Pancreas (tissue), 10 donors: ENCODE data around the gene TRNAU1AP. TPM values are rescaled to one million over a fixed set of nuclear protein-coding genes. Genes with fewer than 3 reads are reported as not detected.
A peak's percentile ranks its signal among the peaks of the same experiment; 100 is the strongest.

Source experiments
- ATAC-seq, 4 donors: fragments of 200-7000 bp; cut with Tn5 transposase; one replicate each; pipeline versions ENCODE4 v1.8.0 to v1.9.1; 2020; ENCODE audit warnings: mild to moderate bottlenecking in 4 of 4, moderate library complexity in 4 of 4
- DNase-seq, 6 donors: peaks; one replicate each; pipeline ENCODE4 v3.0.0-alpha.2; 2020
- FAIRE-seq: peaks from 2 replicates; lab custom pipeline; 2012; peaks lifted over from hg19 to GRCh38; lab: Jason Lieb, UNC
- H3K27ac ChIP-seq, 4 donors: fragments of 200-600 bp; sonication (generic); 1 replicate in 3 of 4; 2 replicates in 1 of 4; pipeline versions ENCODE4 v1.5.0 to v1.8.0; 2020
- H3K27me3 ChIP-seq, 4 donors: fragments of 200-600 bp; one replicate each; pipeline ENCODE4 v1.8.0; 2021
- H3K36me3 ChIP-seq, 3 donors: fragments of 200-600 bp; sonication (generic) in 1 of 3; one replicate each; pipeline versions ENCODE4 v1.5.0 to v1.8.0; 2020 to 2021
- H3K4me1 ChIP-seq, 3 donors: fragments of 200-600 bp; one replicate each; pipeline ENCODE4 v1.8.0; 2021
- H3K4me3 ChIP-seq, 4 donors: fragments of 200-600 bp; sonication (generic) in 2 of 4; one replicate each; pipeline versions ENCODE4 v1.5.0 to v1.8.0; 2020 to 2021
- H3K9me3 ChIP-seq, 4 donors: fragments of 200-600 bp; one replicate each; pipeline ENCODE4 v1.8.0; 2021
- WGBS, 2 donors: extraction: QIAGEN DNeasy Blood & Tissue Kit; methylation state at CpG; one replicate each; pipeline ENCODE4 v1.1.7; 2013; 5-methylcytosine and 5-hydroxymethylcytosine counted together
- intact Hi-C, 3 donors: fragments of 100-400 bp; cut with DNase I; formaldehyde crosslinking; loops; one replicate each; pipeline versions ENCODE4 v1.11.1 to v1.14.2; 2022
- polyA plus RNA-seq, 2 donors: library from polyadenylated mRNA; stranded (reverse); fragments of 200-250 nt; gene quantifications; one replicate each; pipeline ENCODE4 v1.2.3, GENCODE V29; 2013
- total RNA-seq, 6 donors: library from RNA; stranded (reverse); fragmentation: NEBNext Ultra II Directional in 4 of 6; extraction: Animal tissue kit (Norgen Biotek cat#: 25700) in 4 of 6; gene quantifications; one replicate each; pipeline versions ENCODE4 v1.2.1 to v1.2.4, GENCODE V29; 2021 to 2023
- TF ChIP-seq, protein P1 (sequence below), 4 donors: fragments of 200-600 bp; sonication (generic) in 3 of 4; IDR thresholded peaks; one replicate each; pipeline versions ENCODE4 v1.5.0 to v1.8.0; 2021; ENCODE audit warnings: antibody characterized with exemption in 4 of 4
- donor health status: healthy with polysubstance abuse.
- donor health status: DM: no; HTN: no; CAD: no; lungs with moderate emphysema.
- donor health status: DM: no; HTN: no; CAD: no.
- donor health status: control.
- donor health status: control.
- donor health status: Bipolar disorder and iron deficiency.
- donor health status: DM: yes; HTN: yes; CAD: no.
- donor health status: DM: no; HTN: no; CAD: no.
- donor health status: DM: no; HTN: no; CAD: no.
- donor health status: DM: yes; HTN: yes; CAD: no.

The TRNAU1AP gene
- total and polyA plus RNA-seq, 8 donors, result 5.5 to 17.8 (median 10.5) TPM

- ATAC-seq, result no peak
- H3K9me3 ChIP-seq, result no peaks in the 10 kb centered on the region
- H3K36me3 ChIP-seq, result peaks cover 0 to 30% (median 16%) of the 10 kb centered on the region in 3 donors
- no peak for DNase-seq
- H3K27me3 ChIP-seq, result no peaks in the 10 kb centered on the region
- intact Hi-C loops, result no loop called here
- no peak for FAIRE-seq
- peak overlapping the region in 3 of 4 donors; percentile 1 to 87 (median 80) for H3K27ac ChIP-seq
- 6 to 8% methylated on average over 10 to 11 of the region's 11 CpGs for WGBS, 2 donors
- TF ChIP-seq, protein P1, sequence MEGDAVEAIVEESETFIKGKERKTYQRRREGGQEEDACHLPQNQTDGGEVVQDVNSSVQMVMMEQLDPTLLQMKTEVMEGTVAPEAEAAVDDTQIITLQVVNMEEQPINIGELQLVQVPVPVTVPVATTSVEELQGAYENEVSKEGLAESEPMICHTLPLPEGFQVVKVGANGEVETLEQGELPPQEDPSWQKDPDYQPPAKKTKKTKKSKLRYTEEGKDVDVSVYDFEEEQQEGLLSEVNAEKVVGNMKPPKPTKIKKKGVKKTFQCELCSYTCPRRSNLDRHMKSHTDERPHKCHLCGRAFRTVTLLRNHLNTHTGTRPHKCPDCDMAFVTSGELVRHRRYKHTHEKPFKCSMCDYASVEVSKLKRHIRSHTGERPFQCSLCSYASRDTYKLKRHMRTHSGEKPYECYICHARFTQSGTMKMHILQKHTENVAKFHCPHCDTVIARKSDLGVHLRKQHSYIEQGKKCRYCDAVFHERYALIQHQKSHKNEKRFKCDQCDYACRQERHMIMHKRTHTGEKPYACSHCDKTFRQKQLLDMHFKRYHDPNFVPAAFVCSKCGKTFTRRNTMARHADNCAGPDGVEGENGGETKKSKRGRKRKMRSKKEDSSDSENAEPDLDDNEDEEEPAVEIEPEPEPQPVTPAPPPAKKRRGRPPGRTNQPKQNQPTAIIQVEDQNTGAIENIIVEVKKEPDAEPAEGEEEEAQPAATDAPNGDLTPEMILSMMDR (IDR thresholded peaks at IDR 0.05), result no peak
- H3K4me1 ChIP-seq, result peaks cover 10 to 28% (median 20%) of the 10 kb centered on the region in 3 donors
- peak overlapping the region; percentile 50 to 89 (median 72) for H3K4me3 ChIP-seq
These were observed 45.6 kb upstream of the TRNAU1AP start for GRCh38 chr1:28507247-28507645.

GRCh38 chr1:28507646-28508434 lies 45.0 kb upstream of the TRNAU1AP start:
- no peak for FAIRE-seq
- WGBS, 2 donors, result 32 to 50% methylated on average over 10 of the region's 10 CpGs

DNA sequence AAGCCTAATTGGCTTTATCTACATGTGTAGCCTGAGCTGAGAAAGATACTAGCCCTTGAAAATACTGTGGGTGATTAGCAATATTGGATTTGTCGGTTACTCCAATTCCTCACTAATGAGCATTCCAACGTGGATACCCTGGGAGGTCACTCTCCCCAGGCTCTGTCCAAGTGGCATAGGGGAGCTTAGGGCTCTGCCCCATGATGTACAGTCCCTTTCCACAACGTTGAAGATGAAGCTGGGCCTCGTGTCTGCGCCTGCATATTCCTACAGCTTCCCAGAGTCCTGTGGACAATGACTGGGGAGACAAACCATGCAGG lies 44.5 kb upstream of the TRNAU1AP start:
- H3K9me3 ChIP-seq, result no peaks in the 10 kb centered on the region
- intact Hi-C loops, result no loop called here
- peaks cover 0 to 30% (median 16%) of the 10 kb centered on the region in 3 donors for H3K36me3 ChIP-seq
- no peak for DNase-seq
- FAIRE-seq, result no peak
- no peaks in the 10 kb centered on the region for H3K27me3 ChIP-seq
- 31 to 33% methylated on average over 5 of the region's 5 CpGs for WGBS, 2 donors
- peak overlapping the region in 1 of 4 donors; percentile 87 for H3K27ac ChIP-seq
- no peak for ATAC-seq
- peaks cover 10 to 28% (median 20%) of the 10 kb centered on the region in 3 donors for H3K4me1 ChIP-seq
- TF ChIP-seq, protein P1 (IDR thresholded peaks at IDR 0.05), result no peak
- peak overlapping the region in 2 of 4 donors; percentile 74 to 89 for H3K4me3 ChIP-seq

More at GRCh38 chr1:28507646-28508434, 45.0 kb upstream of the TRNAU1AP start:
- Histone ChIP-seq H3K4me1 (peaks cover 10 to 28% (median 20%) of the 10 kb centered on the region in 3 donors), H3K36me3 (peaks cover 0 to 30% (median 16%) of the 10 kb centered on the region in 3 donors), H3K27me3 (no peaks in the 10 kb centered on the region), H3K4me3 (peak overlapping the region; percentile 50 to 89 (median 72)), H3K27ac (peak overlapping the region in 3 of 4 donors; percentile 1 to 87 (median 80)), H3K9me3 (no peaks in the 10 kb centered on the region)
- TF ChIP-seq, protein P1 (IDR thresholded peaks at IDR 0.05), result no peak
- ATAC-seq (no peak), DNase-seq (no peak)
- intact Hi-C loops, result no loop called here

GRCh38 chr1:28509705-28510272 lies 43.1 kb upstream of the TRNAU1AP start:
- FAIRE-seq (no peak), ATAC-seq (no peak), DNase-seq (peak in 1 of 6 donors; percentile 38)
- intact Hi-C loops, result no loop called here
- H3K4me3 ChIP-seq, result peak overlapping the region in 1 of 4 donors; percentile 89
- H3K27ac ChIP-seq, result no peak overlapping the region
- peaks cover 0 to 30% (median 16%) of the 10 kb centered on the region in 3 donors for H3K36me3 ChIP-seq
- WGBS, 2 donors, result 60 to 65% methylated on average over 8 of the region's 8 CpGs
- H3K4me1 ChIP-seq, result peaks cover 10 to 28% (median 20%) of the 10 kb centered on the region in 3 donors
- H3K27me3 ChIP-seq, result no peaks in the 10 kb centered on the region
- no peaks in the 10 kb centered on the region for H3K9me3 ChIP-seq
- TF ChIP-seq, protein P1 (IDR thresholded peaks at IDR 0.05), result no peak
